HG03066 (cell line): ENCODE results near the gene PCGF1.
A peak's percentile ranks its signal among the peaks of the same experiment; 100 is the strongest.

Source experiments
- ATAC-seq: cut with Tn5 transposase; IDR thresholded peaks from one replicate; pipeline ENCODE4 v1.9.1; 2021; ENCODE audit warnings: low read depth; ENCODE audit not compliant: unreplicated experiment

PCGF1 gene

DNA sequence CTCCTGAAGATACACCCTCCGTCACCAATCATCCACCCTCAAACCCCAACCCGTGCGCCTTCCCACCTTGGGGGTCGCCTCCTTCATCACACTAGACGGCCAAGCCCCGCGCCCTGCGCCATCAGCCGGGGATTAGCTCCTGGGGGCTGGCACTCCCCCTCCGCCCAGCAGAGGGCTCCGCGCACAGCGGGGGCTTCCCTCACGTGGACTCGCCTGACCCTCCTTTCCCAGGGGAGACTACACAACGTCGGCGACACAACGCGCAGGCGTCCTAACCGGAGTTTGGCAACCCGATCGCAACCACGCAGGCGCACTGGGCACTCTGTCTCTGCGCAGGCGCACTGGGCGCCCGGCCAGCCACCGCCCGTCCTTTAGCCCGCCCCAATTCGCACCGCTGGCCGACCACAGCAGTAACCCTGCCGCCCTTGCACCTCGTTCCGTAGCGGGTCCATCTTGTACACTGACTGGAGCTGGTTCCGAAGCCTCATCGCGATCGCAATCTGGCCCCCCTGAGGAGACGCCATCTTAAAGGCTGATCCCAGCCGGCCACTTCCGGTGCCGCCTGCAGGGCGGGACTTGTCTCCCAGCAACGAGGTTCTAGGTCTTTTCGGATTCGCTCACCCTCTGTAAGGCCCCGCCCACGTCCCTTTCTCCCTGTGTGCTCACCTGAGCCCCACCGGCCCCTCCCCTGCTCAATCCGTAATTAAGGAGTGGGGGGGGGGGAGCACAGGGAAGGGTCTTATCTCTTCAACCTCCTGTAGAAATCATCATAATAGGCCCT, at the start of gene PCGF1:
Gene PCGF1, minus strand, starts transcription at position 551 of the 781 bp plus-strand sequence. Its CDS starts 27 bp downstream, at position 524.
- peak; percentile 90 for ATAC-seq

GRCh38 chr2:74556831-74557370, 49.4 kb upstream of the PCGF1 start:
- ATAC-seq = no peak

DNA sequence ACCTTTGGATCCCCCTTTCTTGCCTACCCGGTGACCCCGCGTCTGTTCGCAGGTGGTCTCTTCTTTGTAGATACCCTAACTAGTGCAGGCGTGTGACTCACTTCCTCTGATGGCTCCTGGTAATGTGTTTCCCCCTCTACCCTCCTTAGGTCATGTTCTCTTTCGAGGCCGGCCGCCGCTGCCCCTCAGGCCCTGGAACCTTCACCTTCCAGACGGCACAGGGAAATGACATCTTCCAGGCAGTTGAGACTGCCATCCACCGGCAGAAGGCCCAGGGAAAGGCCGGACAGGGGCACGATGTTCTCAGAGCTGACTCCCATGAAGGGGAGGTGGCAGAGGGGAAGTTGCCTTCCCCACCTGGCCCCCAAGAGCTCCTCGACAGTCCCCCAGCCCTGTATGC, 48.7 kb upstream of the PCGF1 start:
- no peak for ATAC-seq

DNA sequence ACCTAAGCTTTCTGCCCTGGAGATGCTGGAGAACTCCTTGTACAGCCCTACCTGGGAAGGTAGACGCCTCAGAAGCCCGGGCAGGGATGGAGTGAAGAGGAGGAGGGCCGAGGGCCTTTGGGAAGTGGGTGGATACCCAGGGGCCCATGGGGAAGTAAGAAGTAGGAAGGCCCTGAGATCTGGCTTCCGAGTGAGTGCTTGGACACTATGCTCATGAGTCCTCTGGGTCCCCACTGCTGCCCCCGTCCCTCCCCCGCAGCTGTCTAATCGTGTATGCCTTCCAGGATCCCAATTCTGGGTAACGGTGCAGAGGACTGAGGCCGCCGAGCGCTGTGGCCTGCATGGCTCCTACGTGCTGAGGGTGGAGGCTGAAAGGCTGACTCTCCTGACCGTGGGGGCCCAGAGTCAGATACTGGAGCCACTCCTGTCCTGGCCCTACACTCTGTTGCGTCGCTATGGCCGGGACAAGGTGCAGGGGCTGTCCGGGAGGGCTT, 48.2 kb upstream of the PCGF1 start:
- no peak for ATAC-seq

DNA sequence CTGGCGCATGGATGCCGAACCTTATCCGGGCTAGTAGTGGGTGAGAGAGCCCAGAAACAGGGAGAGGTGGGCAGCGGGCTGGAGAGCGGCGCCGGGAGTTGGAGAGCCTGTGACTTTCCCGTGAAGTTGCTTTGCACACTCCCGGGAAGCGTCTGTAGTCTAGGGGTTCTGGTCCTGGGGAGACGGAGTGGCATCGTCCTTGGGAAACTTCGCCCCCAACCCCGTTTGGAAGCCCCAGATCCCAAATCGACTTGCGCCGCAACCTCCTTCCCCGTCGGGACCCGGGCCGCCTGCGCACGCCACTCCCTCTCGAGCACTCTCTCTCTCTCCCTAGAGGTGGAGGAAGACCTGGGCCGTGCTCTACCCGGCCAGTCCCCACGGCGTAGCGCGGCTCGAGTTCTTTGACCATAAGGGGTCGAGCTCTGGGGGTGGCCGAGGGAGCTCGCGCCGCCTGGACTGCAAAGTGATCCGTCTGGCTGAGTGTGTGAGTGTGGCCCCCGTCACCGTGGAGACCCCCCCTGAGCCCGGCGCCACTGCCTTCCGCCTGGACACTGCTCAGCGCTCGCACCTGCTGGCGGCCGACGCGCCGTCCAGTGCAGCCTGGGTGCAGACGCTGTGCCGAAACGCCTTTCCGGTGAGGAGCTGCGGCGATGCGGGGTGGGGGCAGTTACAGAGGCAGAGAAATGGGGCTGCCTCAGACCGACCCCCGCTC, 47.5 kb upstream of the PCGF1 start:
- ATAC-seq = peak; percentile 55

GRCh38 chr2:74553892-74554819, 46.7 kb upstream of the PCGF1 start, which contains the start of the genes DOK1 and LOXL3:
TSS of gene DOK1 (plus strand) at chr2:74554720. CDS start at chr2:74554755, 35 bp downstream.
TSS of gene LOXL3 (minus strand) at chr2:74553942. CDS start at chr2:74552634, 1,308 bp downstream.
- peak; percentile 63 for ATAC-seq

DNA sequence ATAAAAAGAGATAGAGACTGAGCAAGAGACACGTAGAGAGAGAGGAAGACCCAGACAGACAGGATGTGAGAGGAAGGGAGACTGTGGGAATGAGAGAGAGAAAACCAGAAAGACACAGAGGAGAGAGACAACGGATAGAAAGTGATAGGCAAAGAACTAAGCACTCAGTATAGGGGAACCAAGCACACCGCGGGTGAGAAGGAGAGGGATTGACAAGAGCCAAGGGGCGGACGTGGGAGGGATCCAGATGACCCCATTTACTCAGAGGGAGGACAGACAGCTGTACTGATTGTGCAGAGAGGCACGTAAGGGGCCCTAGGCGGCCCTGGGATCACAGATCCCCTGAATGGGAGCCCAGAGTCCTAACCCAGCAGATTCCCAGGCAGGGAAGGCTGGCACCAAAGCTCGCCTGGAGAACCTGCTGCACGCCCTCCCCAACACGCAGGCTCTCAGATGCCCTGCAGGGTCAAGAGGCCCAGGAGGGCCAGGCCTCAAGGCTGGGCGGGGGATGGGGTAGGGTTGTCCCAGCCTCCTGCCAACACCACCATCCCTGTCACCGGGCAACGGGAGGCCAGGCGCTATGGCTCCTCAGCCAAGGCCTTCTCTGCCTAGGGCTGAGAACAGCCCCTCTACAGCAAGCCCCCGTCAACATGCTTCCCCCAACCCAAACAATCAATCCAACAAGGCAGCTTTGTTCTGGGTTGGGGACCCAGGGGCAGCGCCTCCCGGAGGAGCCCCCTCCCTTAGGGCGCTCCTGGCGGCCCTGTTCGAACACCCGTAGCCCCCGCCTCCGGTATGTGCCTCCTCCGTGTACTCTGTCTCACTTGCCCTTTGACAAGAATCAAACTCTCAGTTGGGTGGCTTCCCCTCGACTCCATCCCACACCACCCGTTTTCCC, 45.7 kb upstream of the PCGF1 start:
- no peak for ATAC-seq

DNA sequence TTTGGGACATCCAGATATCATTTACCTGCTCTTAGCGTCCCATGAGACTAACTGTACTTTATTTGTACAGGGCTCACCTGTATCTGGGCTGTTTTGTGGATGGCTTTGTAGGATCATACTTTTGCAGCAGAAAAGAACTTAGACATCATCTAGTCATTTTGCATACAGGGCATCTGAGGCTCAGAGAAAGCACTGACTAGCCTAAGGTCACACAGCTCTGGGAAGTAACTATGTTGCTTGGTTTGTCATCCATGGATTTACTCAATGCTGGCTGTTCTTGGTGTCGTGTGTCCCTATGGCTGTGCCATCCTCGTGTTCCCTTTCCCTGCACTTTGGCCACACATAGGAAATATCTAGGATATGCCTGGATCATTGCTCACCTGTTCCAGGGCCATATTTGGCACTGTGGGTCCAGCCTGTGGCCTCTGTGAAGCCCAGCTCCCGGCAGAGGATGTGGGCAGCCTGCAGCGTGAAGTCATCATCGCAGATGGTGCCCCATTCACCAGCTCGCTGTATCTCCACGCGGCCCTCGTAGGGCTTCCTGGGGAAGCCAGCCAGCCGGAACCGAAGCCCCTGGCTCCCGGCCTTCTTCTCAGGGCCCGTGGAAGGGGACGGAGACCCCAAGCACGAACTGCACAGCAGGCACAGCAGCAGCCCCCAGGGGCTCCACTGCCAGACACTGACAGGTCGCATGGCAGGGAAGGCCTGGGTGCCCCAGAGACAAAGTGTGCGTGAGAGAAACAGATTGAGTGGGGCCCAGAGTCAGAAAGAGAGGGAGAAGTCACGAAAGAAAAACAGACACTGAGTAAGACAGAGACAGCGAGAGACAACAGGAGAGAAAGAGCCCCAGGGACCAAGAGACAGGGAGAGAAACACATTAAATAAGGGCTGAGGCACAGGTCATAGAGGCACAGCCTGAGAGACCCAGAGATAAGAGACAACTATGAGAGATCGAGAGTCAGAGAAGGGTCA, 44.7 kb upstream of the PCGF1 start:
- no peak for ATAC-seq

DNA sequence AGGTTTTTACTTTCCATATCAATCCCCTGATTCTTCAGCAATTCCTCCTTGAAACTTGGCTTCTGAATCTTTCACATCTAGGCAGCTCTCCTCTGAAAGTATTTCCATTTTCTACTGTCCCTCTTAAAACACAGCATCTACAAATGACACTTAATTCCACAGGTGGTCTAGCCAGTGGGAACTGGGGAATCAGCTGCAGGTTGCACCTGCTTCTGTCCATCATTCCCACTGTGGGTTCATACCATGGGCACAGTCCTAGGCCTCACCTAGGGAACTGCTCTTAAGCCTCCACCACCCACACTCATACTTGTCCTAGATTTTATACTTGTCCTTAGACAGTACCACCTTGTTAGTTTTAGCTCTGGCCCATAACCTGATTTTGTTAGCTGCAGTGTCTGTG, 44.0 kb upstream of the PCGF1 start:
- ATAC-seq = no peak

DNA sequence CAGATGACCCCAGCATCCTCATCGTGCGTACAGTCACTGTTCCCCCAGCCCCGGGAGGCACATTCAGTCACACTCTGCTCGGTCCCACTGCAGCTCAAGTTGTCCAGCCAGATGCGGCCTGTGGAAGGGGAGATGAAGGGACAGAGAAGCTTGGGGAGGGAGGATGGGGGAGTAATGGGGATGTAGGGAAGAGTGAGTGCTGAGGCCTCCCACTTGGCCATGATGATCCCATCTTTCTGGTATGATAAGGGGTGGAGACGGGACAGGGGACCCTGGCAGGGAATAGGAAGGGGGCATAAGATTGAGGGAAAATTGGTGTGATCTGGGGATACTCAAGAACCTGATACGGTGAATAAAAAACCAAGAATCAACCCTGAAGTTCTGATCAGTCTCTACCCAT, 42.7 kb upstream of the PCGF1 start:
- ATAC-seq = no peak

DNA sequence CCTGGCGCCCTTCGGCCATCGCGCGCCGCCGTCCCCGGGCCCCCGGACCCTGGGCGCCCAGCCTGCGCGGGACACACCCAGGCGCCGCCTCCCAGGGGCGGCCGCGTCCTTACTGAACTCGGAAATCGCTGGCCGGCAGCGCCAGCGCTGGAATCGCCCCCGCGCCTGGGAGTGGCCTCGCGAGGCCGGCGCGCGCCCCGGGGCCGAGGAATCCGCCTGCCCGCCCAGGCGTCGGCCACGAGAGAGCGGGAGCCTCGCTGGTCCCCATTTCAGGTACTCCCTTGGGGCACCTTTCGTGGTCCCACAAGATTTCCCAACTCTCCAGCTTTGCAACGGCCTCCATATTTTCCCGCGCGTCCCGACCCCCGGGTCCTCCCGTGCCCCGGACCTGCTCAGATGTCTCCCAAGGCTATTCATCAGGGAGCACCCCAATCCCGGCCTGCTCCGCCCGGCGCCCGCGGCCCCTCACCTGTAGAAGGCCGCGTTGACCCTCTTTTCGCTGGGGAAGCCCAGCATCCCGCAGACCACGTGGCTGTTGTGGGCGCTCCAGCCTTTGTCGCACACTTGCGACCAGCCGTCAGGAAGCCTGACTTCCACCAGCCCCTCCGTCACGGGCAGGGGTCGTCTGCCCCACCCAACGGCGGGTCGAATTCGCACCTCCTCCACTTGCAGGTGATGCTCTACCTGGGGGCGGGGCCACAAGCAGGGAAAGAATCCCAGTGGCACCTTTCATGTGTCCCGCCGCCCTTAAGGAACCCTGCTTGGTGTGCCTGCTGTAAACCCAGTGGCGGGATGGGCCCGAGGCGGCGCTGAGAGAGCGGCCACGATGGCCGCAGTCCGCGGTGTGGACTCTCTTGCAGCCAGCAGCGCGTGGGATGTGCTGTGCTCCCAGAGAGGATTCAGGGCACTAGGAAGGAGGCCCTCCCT, 41.7 kb upstream of the PCGF1 start:
- ATAC-seq = peak; percentile 53

DNA sequence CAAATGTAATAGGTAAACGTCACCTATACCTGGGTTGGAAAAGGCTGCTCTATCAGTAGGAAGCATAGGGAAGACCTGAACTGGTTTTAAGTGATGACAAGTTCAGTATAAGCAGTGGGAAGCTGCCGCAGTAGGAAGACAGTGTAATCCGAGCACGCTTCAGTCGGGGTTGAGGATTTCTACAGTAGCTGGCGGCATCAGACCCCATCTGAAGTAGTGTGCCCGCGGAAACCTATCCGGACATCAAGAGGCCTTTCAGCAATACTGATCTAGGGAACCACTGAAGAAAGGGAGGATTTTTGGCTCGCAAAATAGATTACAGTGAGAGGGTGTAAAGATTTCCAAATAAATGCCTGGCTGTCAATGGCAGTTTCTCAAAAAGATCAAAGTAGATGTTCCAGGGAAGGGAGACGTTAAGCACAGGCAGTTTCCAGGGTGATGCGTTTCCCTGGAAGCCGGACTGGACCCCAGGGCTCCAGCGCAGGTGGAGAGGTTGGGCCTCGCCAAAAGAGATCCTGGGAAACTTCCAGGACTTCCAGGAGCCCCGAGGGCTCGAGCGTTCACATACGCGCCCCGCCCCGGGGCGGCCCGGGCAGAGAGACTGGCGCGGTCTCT, 40.9 kb upstream of the PCGF1 start:
- ATAC-seq = no peak

- no peak for ATAC-seq
Observed at GRCh38 chr2:74546004-74546403, 38.5 kb upstream of the PCGF1 start.

- ATAC-seq = no peak
Observed at GRCh38 chr2:74544634-74545033, 37.1 kb upstream of the PCGF1 start.

DNA sequence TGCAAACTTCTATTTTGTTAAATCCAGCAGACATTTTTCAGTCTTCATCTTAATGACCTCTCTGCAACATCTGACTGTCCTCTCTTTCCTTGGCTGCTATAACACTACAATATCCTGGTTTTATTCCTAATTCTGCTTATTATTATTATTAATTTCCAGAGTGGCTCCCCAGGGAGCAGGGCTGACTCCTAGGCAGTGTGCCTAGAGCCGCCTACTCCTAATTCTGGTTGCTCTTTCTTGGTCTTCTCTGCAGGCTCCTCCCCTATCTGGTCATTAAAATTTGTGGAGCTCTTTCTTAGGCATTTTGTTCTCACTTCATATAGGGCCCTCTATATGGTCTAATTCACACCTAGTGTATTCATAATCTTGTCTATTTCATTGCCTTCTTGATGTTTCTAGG, 35.5 kb upstream of the PCGF1 start:
- ATAC-seq = no peak

DNA sequence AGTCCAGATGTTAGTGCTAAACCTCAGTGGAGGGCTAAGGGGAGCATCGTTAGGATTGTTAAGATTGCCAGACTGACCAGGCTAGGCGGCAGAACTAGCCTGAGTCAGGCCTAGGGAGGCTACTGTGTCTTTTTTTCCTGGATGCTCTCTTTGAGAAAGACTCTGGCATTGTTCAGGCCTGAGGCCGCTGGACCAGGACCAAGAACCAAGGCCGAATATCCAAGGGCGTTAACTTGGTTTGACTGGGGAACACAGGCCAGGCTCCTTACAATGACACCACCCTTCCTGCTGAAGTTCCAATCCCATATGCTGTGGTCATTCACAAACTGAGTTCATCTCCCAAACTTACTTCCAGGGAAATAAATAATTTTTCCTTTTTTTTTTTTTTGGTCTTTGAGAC, 32.8 kb upstream of the PCGF1 start:
- ATAC-seq = no peak

DNA sequence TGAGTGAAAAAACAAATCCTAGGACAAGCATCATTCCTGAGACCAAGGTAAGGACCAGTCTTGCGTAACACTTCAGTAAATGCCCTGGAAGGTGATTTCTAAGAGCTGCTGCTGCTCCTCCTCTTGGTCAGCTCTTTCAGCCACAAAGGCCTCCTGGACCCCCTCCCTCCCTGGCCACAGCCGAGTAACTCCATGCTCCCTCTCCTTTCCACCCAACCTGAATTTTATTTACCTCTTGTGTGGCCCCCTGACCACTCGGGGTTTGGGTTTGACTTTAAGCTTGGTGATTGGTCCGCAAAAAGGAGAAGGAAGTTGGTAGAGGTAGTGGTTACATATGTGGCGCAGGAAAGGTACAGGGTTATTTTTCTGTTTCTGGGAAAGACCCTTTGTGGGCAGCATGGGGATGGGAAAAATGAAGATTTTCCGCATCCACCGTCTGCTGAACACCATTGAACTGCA, 31.4 kb upstream of the PCGF1 start:
- no peak for ATAC-seq
